GM12873 (cell line): Measurements from ENCODE around the gene RASGRF2.

ENCODE experiments used
- CTCF ChIP-seq: IDR thresholded peaks from 2 replicates; pipeline ENCODE4 v1.5.1; 2012; ENCODE audit warnings: low read depth, mild to moderate bottlenecking, moderate library complexity, low read length, control low read depth; ENCODE audit not compliant: insufficient read depth; ENCODE audit errors: missing control alignments

The RASGRF2 gene

DNA sequence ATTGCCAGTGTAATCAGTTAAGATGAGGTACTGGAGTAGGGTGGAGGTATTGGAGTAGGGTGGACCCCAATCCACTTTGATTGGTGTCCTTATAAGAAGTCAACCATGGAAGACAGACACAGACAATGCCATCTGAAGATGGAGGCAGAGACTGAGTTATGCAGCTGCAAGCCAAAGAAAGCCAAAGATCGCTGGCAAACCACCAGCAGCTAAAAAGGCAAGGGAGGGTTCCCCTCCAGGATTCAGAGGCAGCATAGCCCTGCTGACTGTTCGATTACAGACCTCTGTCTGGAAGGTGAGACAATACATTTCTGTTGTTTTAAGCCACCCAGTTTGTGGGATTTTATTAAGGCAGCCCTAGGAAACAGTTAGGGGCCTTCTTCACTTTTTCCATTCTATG lies 242.5 kb downstream of the RASGRF2 start:
- TF ChIP-seq CTCF = no peak

GRCh38 chr5:81203729-81204128 lies 243.6 kb downstream of the RASGRF2 start:
- no peak for TF ChIP-seq CTCF

DNA sequence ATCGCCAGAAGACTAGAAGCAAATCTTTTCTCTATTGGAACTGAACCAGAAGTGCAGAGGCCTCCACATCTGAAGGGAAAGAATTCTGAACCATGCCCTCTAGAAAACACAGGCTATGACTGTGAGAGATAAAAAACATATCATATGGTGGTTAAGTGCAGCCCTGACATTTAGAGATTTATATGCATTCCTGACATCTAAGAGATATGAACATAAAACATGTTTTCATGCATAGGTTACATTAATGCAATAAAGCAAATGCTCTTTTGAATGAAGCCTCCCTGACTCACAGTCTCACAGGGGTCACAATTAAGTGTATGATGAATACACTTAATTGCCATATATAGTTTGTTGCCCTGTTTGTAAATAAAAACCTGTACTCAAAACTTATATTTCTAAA lies 244.0 kb downstream of the RASGRF2 start:
- TF ChIP-seq CTCF = no peak

GRCh38 chr5:81205058-81205457 lies 244.9 kb downstream of the RASGRF2 start:
- no peak for TF ChIP-seq CTCF

- TF ChIP-seq CTCF = peak; percentile 38
Measured at GRCh38 chr5:81207009-81207408, 246.8 kb downstream of the RASGRF2 start.

GRCh38 chr5:81208904-81209303 lies 248.7 kb downstream of the RASGRF2 start:
- TF ChIP-seq CTCF = no peak

DNA sequence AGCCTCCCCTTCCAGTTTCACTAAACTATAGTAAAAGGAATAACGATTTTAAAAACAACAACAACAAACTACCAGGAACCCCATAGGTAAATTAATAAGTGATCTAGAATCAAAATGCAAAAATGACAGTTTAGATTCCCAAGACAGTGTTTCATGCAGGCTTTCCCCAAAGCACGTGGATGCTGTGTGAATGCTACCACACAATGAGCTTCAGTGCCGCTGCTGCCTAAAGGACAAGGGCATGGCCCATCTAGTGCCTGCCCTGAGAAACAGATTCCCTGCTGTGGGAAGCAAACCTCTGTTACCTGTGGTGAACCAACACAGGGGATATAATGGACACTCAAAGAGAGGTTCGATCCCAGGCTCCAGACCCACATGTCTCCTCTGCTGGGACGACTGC lies 249.2 kb downstream of the RASGRF2 start:
- no peak for TF ChIP-seq CTCF
